ENCODE data around the gene CA11.

CA11 gene

DNA sequence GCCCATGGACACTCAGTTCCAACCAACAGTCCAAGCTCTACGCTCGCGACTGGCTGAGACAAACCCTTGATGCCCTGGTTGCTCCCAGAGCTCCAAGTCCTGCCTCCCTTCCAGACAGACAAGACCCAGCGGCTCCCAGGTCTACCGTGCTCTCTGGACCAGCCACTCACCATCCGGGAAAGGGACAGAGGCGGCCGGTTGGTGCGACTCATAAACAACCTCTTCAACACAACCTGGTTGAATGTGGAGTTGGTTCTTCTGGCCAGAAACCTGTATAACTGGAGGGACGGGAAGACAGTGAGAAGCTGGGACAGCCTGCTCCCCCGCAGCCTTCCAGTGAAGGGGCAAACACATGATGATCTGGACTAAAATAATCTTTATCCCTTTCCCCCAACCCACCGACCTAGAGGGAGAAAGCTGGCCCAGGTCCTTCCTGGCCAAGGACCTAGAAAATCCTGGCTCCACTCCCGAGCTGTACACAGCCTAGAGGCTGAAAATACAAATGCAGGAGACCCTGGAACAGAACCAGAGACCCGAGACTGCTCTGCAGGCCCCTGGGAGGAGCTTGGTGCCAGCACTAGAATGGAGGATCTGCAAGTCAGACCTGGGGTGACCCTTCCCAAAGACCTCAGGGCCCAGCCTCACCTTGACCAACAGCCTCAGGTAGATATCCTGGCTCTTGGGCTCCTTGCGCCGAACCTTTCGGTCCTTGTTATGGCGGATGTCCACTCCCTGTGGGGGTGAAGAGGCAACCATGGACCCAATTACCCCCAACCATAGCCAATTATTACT is 28.6 kb downstream of the CA11 start:
- in situ Hi-C loops (cut with MboI; ENCODE audit: low sequenced_read_pairs): no loop called here

DNA sequence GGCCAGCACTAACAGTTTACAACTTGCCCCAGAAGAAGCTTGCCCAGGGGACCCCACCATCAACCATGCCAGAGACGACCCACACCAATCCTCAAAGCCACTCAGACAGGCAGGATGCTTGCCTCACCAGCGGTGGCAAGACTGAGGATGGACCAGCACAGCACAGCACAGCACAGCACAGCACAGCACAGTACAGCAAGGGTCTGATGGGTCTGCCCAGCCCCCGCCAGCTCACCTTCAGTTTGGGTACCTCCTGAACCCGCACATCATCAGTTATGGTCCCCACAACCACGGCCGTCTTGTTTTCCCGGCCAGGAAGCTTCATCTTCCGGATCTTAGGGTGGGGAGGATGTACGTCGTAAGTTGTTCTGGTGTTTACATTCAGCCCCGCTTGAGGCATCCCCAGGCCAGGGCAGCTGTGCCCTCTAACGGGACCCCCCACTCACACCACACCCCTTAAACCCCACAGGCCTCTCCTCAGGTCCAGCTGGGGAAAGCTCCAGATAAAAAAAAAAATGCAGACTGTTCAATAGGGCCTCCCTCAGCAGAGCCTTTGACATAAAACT is 29.4 kb downstream of the CA11 start:
- in situ Hi-C loops (cut with MboI; ENCODE audit: low sequenced_read_pairs): no loop called here

DNA sequence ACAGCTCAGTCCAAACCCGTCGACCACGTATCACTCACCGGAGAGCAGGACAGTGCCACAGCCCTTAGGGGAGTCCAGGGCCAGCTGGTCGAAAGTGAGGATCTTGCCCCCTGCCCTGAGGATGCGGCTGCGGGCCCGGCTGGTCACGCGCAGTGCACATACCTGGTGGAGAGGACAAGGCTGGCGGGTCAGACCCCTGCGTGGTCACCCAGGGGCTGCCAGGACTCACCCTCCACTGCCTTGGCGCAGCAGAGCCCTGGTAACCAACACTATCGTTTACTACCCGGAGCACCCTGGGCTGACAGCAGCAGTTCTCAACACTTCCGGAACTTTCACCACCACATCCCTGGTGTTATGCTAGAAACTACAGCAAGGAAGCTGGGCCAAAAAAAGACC is 29.9 kb downstream of the CA11 start:
- in situ Hi-C loops (cut with MboI; ENCODE audit: low sequenced_read_pairs): no loop called here

DNA sequence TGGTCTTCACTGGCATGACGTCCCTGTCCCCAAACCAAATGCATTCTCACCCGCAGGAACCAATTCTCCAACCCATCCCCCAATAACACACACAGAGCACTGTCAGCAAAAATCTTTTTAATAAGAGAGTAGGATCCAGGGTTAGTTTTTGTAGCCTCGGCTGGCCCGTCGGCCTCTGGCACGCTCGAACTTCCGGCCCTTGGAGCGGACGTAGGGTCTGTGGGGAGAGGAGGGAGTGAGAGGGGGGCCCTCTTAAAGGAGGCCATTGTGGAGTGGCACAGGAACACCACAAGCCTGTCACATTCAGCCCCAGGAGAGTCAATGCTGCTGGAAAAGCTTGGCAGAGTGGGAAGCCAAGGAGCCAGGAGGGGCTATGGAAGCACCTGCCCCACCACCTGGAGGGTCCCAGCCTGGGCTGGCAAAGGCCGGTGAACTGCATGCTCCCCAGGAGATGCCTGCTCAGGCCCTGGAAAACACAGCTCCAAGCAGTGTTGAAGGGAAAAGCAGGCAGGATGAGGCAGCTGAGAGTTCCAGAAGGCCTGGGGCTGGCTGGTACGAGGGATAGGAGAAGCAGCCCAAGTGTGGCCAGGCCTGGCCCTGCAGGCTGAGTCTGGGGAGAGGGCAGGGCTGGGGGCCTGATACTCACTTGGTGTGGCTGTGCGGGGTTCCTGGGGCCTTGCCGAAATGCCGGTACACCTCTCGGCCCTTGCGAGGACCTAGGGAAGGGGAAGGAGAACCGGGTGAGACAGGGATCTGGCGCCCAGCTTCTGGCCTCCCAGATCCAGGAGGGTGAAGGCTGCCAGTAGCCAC is 30.6 kb downstream of the CA11 start:
- in situ Hi-C loops (cut with MboI; ENCODE audit: low sequenced_read_pairs): no loop called here

DNA sequence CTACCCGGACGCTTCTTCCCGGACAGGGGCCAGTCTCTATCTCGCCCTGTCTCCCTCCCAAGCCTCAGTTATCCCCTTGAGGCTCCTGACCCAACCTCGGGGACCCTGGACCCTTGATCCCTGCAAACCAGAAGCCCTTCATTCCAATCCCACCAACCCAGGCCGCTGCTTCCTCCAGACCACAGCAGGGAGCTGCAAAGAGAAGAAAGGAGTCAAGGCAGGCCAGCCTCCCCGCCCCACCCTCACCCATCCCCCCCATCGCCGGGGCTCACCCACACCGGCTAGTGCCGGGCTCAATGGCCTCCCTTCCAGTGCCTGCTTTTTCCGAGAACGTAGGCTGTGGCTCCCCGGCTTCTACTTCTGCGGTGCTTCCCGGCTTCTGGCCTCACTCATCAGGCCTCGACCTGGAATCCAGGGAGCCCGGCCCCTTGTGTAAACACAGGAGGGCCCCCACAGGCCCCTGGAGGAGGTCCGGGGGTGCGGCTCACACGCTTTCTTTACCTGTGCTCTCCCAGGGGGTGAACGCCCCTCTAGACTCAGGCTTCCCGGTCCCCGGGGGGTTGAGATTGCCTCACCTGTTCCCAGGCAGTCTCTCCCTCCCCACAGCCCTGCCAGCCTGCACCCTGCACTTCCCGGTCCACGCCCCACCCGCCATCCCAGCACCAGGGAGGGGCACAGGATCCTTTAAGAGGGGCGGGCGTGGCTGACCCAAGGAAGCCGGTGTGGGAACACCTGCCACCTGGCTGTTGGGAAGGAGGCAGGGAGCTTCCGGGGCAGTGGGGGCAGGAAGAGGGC is 31.4 kb downstream of the CA11 start, which contains the start of gene FAM83E:
Gene FAM83E, minus strand, starts transcription at position 641 of the 795 bp plus-strand sequence. CDS start 1,704 bp downstream, outside the sequence.
- in situ Hi-C loops (cut with MboI; ENCODE audit: low sequenced_read_pairs): no loop called here

DNA sequence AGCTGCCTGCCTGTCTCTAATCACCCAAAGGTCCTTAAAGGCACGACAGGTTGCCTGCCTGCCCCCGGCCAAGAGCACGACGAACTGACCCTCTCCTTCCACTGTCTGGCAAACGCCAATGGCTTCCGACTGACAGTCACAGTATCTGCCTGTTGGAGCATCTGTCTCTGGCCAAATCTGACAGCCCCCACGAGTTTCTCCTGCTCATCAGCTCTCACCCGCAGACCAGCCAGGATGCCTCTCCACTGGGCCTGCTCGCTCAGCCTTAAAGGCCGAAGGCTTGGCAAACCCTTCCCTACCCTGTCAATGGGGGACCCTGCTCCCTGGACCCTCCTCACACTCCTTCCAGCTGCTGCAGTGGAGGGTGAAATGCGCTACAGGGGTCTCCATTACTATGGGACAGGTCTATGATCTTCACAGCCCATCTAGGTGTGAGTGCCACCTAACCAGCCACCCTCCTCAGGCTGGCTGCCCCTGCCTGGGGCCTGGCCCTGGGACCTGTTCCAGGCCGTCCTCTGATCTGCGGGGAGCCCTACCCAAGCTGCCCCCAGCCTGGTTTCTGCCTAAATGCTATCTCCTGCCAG is 32.0 kb downstream of the CA11 start:
- in situ Hi-C loops (cut with MboI; ENCODE audit: low sequenced_read_pairs): no loop called here

DNA sequence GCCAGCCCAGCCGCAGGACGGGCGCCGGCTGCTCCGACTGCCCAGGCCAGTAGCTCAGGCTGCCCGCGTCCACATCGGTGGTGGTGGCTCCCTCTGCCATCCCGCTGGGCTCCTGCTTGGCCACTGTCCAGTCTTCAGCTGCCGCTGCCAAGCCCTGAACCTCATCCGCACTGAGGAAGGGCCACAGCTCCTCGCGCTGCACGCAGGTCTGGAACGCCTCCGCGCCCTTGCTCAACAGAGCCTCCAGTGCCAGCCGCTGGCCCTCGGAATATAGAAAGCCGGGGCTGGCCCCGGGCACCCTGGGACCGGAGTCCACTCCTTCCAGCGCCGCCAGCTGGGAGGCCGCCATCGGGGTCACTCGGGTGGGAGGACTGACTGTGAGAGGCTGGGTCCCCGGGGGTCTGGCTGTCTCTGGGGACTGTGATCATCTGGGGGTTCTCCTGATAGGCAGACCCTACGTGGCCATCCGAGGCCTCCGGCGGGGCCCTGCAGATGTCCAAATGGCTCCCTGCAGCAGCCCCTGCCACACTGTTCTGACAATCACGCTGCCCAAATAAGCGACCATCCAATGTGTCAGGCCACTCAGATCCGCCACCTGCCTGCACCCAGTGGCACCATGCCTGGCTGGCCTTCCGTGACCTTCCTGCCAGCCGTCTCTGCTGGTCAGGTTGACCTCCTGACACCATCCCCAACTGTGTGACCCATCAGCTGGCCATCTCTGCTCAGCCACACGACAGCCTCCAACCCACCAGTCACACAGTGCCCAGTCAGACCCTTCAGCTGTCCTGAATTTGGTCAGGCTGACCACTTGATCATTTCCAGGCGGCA is 32.7 kb downstream of the CA11 start:
- in situ Hi-C loops (cut with MboI; ENCODE audit: low sequenced_read_pairs): no loop called here

DNA sequence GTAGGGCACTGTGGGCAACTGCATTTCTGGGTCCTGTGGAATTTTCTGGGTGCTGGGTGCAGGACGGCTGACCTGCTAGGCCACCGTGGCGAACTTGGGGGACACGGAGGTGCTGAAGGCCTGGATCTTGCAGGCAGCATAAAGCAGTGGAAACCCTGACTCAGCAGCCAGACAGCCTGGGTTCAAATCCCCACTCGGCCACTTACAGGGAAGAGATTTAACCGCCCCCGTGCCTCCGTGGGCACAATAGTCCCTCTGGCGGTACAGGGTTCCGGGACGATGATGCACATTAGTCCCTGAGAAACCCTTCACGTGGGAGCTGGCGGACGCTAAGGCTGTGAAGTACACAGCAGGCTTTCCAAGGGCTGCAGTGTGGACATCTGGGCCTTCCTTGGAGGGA is 34.1 kb downstream of the CA11 start:
- in situ Hi-C loops (cut with MboI; ENCODE audit: low sequenced_read_pairs): no loop called here

DNA sequence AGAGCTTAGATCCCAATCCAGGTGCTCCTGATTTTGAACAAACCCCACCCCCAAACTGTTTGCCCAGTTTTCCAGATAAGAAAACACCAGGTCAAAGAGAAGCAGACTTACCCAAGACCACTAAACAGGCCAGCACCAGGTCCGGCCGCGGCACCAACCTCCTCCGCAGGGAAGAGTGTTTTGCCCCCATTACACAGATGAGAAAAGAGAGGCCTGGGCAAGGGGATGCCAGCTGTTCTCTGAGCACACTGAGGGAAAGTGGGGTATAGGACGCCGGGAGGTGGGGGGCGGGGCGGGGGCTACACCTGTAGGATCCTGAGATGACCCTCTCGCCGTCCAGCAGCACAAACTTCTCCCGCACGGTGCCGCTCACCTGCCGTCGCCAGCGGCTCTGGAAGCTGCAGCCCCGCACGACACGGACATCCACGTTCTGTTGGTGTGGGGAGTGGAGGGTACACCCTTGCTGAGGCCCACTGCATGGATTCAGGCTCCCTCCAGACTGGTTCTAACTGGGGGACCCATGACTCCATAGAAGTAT is 36.3 kb downstream of the CA11 start:
- in situ Hi-C loops (cut with MboI; ENCODE audit: low sequenced_read_pairs): no loop called here

DNA sequence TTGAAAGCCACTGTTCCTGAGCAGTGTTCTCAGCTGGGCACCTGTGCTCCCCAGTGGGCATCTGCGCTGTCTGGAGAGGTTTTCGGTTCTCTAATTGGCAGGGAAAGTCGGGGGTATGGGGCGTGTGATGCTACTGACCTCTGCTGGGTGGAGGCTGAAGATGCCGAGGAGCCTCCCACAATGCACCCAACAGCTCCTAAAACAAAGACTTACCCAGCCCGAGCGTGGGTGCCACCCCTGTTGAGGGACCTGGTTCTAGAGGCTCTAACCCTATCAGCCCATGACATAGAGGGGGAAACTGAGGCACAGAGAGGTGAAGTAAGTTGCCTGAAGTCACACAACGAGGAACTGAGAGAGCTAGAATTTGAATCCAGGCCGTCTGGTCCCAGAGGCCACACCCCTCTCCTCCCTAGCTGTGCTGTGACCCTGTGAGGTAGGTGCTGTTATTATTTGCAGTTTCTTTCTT is 37.2 kb downstream of the CA11 start:
- in situ Hi-C loops (cut with MboI; ENCODE audit: low sequenced_read_pairs): no loop called here

DNA sequence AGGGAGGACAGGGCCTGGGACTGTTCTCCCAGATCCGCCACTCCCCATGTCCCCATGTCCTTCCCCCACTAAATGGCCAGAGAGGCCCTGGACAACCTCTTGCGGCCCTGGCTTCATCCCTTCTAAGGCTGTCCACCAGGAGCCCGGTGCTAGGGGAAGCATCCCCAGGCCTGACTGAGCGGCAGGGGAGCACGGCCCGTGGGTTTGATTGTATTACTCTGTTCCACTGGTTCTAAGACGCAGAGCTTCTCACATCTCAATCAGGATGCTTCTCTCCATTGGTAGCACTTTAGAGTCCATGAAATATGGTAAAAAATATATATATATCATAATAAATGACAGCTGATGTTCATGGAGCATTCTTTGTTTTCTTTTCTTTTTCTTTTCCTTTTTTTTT is 38.6 kb downstream of the CA11 start:
- in situ Hi-C loops (cut with MboI; ENCODE audit: low sequenced_read_pairs): no loop called here

DNA sequence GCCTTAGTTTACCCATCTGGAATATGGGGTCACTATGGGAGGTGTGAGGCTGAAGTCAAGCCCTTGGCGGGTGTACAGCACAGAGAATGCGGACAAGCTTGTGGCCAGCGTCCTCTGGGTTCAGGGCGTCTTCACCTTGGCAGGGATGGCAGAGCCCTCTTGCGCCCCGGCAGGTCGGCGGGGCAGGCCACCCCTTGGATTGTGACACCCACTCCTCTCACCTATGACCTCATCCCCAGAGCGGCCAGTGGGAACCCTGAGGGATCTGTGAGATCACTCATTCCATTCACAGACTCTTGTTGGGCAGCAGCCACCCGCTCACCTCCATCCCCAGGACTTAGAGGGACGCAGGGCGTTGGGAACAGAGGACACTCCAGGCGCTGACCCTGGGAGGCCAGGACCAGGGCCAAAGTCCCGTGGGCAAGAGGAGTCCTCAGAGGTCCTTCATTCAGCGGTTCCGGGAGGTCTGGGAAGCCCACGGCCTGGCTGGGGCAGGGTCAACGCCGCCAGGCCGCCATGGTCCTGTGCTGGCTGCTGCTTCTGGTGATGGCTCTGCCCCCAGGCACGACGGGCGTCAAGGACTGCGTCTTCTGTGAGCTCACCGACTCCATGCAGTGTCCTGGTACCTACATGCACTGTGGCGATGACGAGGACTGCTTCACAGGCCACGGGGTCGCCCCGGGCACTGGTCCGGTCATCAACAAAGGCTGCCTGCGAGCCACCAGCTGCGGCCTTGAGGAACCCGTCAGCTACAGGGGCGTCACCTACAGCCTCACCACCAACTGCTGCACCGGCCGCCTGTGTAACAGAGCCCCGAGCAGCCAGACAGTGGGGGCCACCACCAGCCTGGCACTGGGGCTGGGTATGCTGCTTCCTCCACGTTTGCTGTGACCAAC is 39.3 kb downstream of the CA11 start, which contains the start of gene SPACA4:
Gene SPACA4, plus strand, starts transcription at position 280 of the 896 bp plus-strand sequence. Its CDS starts 237 bp downstream, at position 517.
- in situ Hi-C loops (cut with MboI; ENCODE audit: low sequenced_read_pairs): no loop called here

DNA sequence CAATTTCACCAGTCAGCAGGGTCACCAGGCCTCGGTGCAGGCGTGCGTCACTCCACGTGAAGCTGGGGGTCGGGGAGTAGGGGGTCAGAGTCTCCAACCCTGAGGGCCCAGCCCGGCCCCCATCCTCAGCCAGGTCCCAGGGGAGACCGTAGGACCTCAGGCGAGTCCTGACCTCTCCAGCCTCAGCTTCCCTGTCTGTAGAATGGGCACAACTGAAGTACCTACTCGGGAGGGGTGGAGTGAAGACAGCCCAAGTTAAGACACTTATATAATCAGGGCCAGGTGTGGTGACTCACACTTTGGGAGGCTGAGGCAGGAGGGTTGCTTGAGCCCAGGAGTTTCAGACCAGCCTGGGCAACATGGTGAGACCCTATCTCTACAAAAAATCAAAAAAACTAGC is 42.1 kb downstream of the CA11 start:
- in situ Hi-C loops (cut with MboI; ENCODE audit: low sequenced_read_pairs): no loop called here

DNA sequence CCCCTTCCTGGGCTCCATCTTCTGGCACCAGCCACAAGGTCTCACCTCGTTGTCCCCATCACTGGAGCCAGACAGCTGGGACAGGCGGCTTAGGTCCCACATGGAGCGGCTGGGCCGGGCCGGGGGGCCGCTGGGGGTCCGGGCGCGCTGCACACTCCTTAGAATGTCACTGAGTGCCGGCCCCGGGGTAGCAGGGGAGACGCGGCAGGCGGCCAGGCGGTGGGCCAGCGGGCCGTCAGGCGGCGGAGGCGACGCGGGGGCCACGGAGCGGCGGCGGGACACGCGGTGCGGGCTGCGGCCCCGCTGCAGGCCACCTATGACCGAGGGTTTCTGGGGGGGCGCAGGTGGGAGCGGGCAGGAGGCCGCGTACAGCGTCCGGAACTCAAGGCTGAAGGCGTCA is 42.5 kb downstream of the CA11 start:
- in situ Hi-C loops (cut with MboI; ENCODE audit: low sequenced_read_pairs): no loop called here

DNA sequence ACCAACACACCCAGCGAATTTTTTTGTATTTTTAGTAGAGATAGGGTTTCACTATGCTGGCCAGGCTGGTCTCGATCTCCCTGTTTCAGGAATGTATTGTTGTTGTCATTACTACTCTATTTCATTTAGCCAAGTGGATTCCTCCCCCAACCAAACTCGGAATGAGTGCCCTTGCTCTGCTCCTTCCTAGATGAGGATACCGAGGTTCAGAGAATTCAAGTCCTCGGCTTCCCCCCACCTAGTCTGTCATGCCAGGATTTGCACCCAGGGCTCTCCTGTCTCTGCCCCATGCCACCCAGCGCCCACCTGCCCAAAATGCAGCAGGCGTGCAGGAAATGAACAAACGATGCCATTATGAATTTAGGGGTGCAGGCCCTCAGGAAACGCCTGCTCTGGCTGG is 43.0 kb downstream of the CA11 start:
- in situ Hi-C loops (cut with MboI; ENCODE audit: low sequenced_read_pairs): no loop called here

DNA sequence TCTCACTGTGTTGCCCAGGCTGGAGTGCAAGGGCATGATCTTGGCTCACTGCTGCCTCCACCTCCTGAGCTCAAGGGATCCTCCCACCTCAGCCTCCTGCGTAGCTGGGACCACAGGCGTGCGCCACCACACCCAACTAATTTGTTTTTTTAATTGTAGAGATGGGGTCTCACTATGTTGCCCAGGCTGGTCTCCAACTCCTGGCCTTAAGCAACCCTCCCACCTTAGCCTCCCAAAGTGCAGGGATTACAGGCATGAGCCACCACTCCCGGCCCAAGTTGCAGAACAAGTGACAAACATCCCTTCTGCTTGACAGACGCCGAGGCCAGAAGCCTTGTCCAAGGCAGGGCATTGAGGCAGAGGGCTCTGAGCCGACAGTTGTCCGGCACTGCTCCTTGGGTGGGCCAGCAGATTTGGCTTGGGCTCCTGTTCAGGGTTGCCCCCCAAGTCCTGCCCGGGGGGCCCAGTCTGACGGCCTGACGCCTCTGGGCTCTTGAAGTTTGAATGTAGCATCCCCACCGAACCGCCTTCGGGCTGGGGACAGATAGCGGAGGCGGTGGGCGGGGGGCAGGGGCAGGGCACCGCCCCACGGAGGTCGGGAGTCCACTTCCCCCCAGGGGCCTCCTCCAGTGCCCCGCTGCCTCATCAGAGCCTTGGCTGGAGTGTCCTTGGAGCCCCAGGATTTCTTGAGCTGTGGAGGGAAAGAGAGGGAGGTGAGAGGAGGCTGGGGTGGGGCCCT is 45.1 kb downstream of the CA11 start:
- in situ Hi-C loops (cut with MboI; ENCODE audit: low sequenced_read_pairs): no loop called here

DNA sequence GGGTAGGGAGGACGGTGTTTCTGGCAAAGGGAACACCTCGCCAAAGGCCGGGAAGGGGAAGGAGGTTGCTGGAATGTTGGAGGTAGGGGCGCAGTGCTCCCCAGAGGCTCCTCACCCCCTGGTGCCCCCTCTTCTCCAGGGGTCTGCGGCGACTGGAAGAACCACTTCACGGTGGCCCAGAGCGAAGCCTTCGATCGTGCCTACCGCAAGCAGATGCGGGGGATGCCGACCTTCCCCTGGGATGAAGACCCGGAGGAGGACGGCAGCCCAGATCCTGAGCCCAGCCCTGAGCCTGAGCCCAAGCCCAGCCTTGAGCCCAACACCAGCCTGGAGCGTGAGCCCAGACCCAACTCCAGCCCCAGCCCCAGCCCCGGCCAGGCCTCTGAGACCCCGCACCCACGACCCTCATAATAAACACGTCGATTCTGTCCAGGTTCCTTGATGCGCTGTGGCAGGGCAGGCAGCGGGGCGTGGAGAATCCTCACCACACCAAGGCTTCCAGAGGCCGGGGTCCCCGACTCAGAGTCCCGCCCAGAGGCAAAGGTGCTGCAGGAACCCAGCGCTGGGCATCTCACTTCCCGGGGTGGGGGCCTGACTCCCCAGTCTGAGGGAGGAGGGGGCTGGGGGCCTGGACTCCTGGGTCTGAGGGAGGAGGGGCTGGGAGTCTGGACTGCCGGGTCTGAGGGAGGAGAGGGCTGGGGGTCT is 46.8 kb downstream of the CA11 start:
- in situ Hi-C loops (cut with MboI; ENCODE audit: low sequenced_read_pairs): no loop called here
